Activated naive CD4-positive, alpha-beta T cell treated with anti-CD3 and anti-CD28 coated beads, Interleukin-2, amount 10 ng/mL, durations not matched to agents 7 days and 5 days (primary cell): ENCODE measurements around the gene GALNT18.

ENCODE experiments used
- CTCF ChIA-PET: fragments of 350-600 bp; sonication (Branson Sonifier 250); formaldehyde crosslinking; loops from one replicate; lab custom pipeline; 2021; ENCODE audit warnings: antibody characterized with exemption; lab: Charles Lee
- DNase-seq: peaks from one replicate; pipeline ENCODE4 v3.0.0-alpha.2; 2020
- H3K27ac Mint-ChIP-seq: one replicate; pipeline ENCODE4 v1.8.0; 2021; ENCODE audit warnings: mild to moderate bottlenecking, moderate library complexity, mixed read lengths
- H3K27me3 Mint-ChIP-seq: one replicate; pipeline ENCODE4 v1.8.0; 2021; ENCODE audit warnings: mild to moderate bottlenecking, mixed read lengths
- H3K36me3 Mint-ChIP-seq: one replicate; pipeline ENCODE4 v1.8.0; 2021; ENCODE audit warnings: mixed read lengths
- H3K4me1 Mint-ChIP-seq: one replicate; pipeline ENCODE4 v1.8.0; 2021; ENCODE audit warnings: mixed read lengths
- H3K4me3 Mint-ChIP-seq: one replicate; pipeline ENCODE4 v1.8.0; 2021; ENCODE audit warnings: mild to moderate bottlenecking, moderate library complexity, mixed read lengths
- H3K9me3 Mint-ChIP-seq: one replicate; pipeline ENCODE4 v1.8.0; 2021; ENCODE audit warnings: mixed read lengths

GALNT18 gene

GRCh38 chr11:11531131-11531908 lies 90.5 kb downstream of the GALNT18 start:
- no peaks in the 10 kb centered on the region for H3K36me3 Mint-ChIP-seq
- no peak overlapping the region for H3K27ac Mint-ChIP-seq
- no peaks in the 10 kb centered on the region for H3K27me3 Mint-ChIP-seq
- no peaks in the 10 kb centered on the region for H3K9me3 Mint-ChIP-seq
- CTCF ChIA-PET = no interaction called here
- H3K4me1 Mint-ChIP-seq = no peaks in the 10 kb centered on the region
- no peak overlapping the region for H3K4me3 Mint-ChIP-seq
- DNase-seq = no peak

- no peak for DNase-seq
- Mint-ChIP-seq H3K4me1 (no peaks in the 10 kb centered on the region), H3K36me3 (no peaks in the 10 kb centered on the region), H3K9me3 (no peaks in the 10 kb centered on the region), H3K27ac (no peak overlapping the region), H3K4me3 (no peak overlapping the region), H3K27me3 (no peaks in the 10 kb centered on the region)
- CTCF ChIA-PET = no interaction called here
Observed at GRCh38 chr11:11528986-11529385, 92.8 kb downstream of the GALNT18 start.

- H3K27ac Mint-ChIP-seq = no peak overlapping the region
- no peaks in the 10 kb centered on the region for H3K9me3 Mint-ChIP-seq
- H3K4me1 Mint-ChIP-seq = no peaks in the 10 kb centered on the region
- H3K4me3 Mint-ChIP-seq = no peak overlapping the region
- CTCF ChIA-PET = no interaction called here
- H3K36me3 Mint-ChIP-seq = no peaks in the 10 kb centered on the region
- no peak for DNase-seq
- no peaks in the 10 kb centered on the region for H3K27me3 Mint-ChIP-seq
Observed at GRCh38 chr11:11525283-11525682, 96.5 kb downstream of the GALNT18 start.

GRCh38 chr11:11524436-11525061 lies 97.3 kb downstream of the GALNT18 start:
- Mint-ChIP-seq H3K4me1 (no peaks in the 10 kb centered on the region), H3K27me3 (peaks cover 3% of the 10 kb centered on the region), H3K9me3 (no peaks in the 10 kb centered on the region), H3K4me3 (no peak overlapping the region), H3K36me3 (no peaks in the 10 kb centered on the region), H3K27ac (no peak overlapping the region)
- CTCF ChIA-PET = no interaction called here
- DNase-seq = no peak

GRCh38 chr11:11522591-11522990 lies 99.2 kb downstream of the GALNT18 start:
- H3K27me3 Mint-ChIP-seq = peaks cover 4% of the 10 kb centered on the region
- H3K9me3 Mint-ChIP-seq = no peaks in the 10 kb centered on the region
- H3K36me3 Mint-ChIP-seq = no peaks in the 10 kb centered on the region
- H3K4me3 Mint-ChIP-seq = no peak overlapping the region
- H3K27ac Mint-ChIP-seq = no peak overlapping the region
- no peaks in the 10 kb centered on the region for H3K4me1 Mint-ChIP-seq
- CTCF ChIA-PET = no interaction called here
- DNase-seq = no peak

GRCh38 chr11:11521306-11522002 lies 100.4 kb downstream of the GALNT18 start:
- no peak overlapping the region for H3K4me3 Mint-ChIP-seq
- no peaks in the 10 kb centered on the region for H3K9me3 Mint-ChIP-seq
- H3K36me3 Mint-ChIP-seq = no peaks in the 10 kb centered on the region
- no peaks in the 10 kb centered on the region for H3K4me1 Mint-ChIP-seq
- peaks cover 4% of the 10 kb centered on the region for H3K27me3 Mint-ChIP-seq
- DNase-seq = no peak
- CTCF ChIA-PET = no interaction called here
- no peak overlapping the region for H3K27ac Mint-ChIP-seq

- Mint-ChIP-seq H3K4me3 (no peak overlapping the region), H3K4me1 (no peaks in the 10 kb centered on the region), H3K9me3 (no peaks in the 10 kb centered on the region), H3K27me3 (peaks cover 4% of the 10 kb centered on the region), H3K27ac (no peak overlapping the region), H3K36me3 (no peaks in the 10 kb centered on the region)
- CTCF ChIA-PET = no interaction called here
- no peak for DNase-seq
Observed at GRCh38 chr11:11520231-11521015, 101.4 kb downstream of the GALNT18 start.

- H3K4me1 Mint-ChIP-seq = no peaks in the 10 kb centered on the region
- DNase-seq = no peak
- CTCF ChIA-PET = no interaction called here
- H3K27me3 Mint-ChIP-seq = peaks cover 4% of the 10 kb centered on the region
- no peak overlapping the region for H3K27ac Mint-ChIP-seq
- H3K36me3 Mint-ChIP-seq = no peaks in the 10 kb centered on the region
- no peaks in the 10 kb centered on the region for H3K9me3 Mint-ChIP-seq
- H3K4me3 Mint-ChIP-seq = no peak overlapping the region
Observed at GRCh38 chr11:11519184-11519583, 102.6 kb downstream of the GALNT18 start.

- Mint-ChIP-seq H3K27me3 (no peaks in the 10 kb centered on the region), H3K27ac (no peak overlapping the region), H3K9me3 (no peaks in the 10 kb centered on the region), H3K4me3 (no peak overlapping the region), H3K4me1 (no peaks in the 10 kb centered on the region), H3K36me3 (no peaks in the 10 kb centered on the region)
- no peak for DNase-seq
- CTCF ChIA-PET = no interaction called here
Observed at GRCh38 chr11:11514246-11514645, 107.6 kb downstream of the GALNT18 start.

GRCh38 chr11:11513422-11513821 lies 108.4 kb downstream of the GALNT18 start:
- CTCF ChIA-PET = no interaction called here
- Mint-ChIP-seq H3K36me3 (no peaks in the 10 kb centered on the region), H3K27me3 (peaks cover 3% of the 10 kb centered on the region), H3K4me1 (no peaks in the 10 kb centered on the region), H3K9me3 (no peaks in the 10 kb centered on the region), H3K27ac (no peak overlapping the region), H3K4me3 (no peak overlapping the region)
- no peak for DNase-seq

GRCh38 chr11:11512929-11513328 lies 108.9 kb downstream of the GALNT18 start:
- Mint-ChIP-seq H3K9me3 (no peaks in the 10 kb centered on the region), H3K4me1 (no peaks in the 10 kb centered on the region), H3K27ac (no peak overlapping the region), H3K27me3 (peaks cover 3% of the 10 kb centered on the region), H3K36me3 (no peaks in the 10 kb centered on the region), H3K4me3 (no peak overlapping the region)
- DNase-seq = no peak
- CTCF ChIA-PET = no interaction called here

- DNase-seq = no peak
- H3K27me3 Mint-ChIP-seq = peaks cover 4% of the 10 kb centered on the region
- no peak overlapping the region for H3K4me3 Mint-ChIP-seq
- H3K36me3 Mint-ChIP-seq = no peaks in the 10 kb centered on the region
- no peaks in the 10 kb centered on the region for H3K9me3 Mint-ChIP-seq
- H3K27ac Mint-ChIP-seq = no peak overlapping the region
- H3K4me1 Mint-ChIP-seq = no peaks in the 10 kb centered on the region
- CTCF ChIA-PET = no interaction called here
Observed at GRCh38 chr11:11512502-11512901, 109.3 kb downstream of the GALNT18 start.

GRCh38 chr11:11512090-11512489 lies 109.7 kb downstream of the GALNT18 start:
- Mint-ChIP-seq H3K27me3 (peaks cover 8% of the 10 kb centered on the region), H3K9me3 (no peaks in the 10 kb centered on the region), H3K36me3 (no peaks in the 10 kb centered on the region), H3K4me3 (no peak overlapping the region), H3K27ac (no peak overlapping the region), H3K4me1 (no peaks in the 10 kb centered on the region)
- CTCF ChIA-PET = no interaction called here
- DNase-seq = no peak

- DNase-seq = no peak
Observed at GRCh38 chr11:11510939-11511338, 110.9 kb downstream of the GALNT18 start.

More at GRCh38 chr11:11510939-11511338, 110.9 kb downstream of the GALNT18 start:
- Mint-ChIP-seq H3K36me3 (no peaks in the 10 kb centered on the region), H3K4me1 (no peaks in the 10 kb centered on the region), H3K27me3 (peaks cover 8% of the 10 kb centered on the region), H3K9me3 (no peaks in the 10 kb centered on the region), H3K4me3 (no peak overlapping the region), H3K27ac (no peak overlapping the region)
- CTCF ChIA-PET = no interaction called here
